ENCODE results near the gene GFI1B. TPM values are rescaled to one million over a fixed set of nuclear protein-coding genes. Genes with fewer than 3 reads are reported as not detected.
"Not testable (repeated sequence)": the region's sequence is repeated elsewhere in the genome, so short reads cannot be mapped to it uniquely, and the experiment has no call there.

The GFI1B gene
- polyA plus RNA-seq, 1 experiment: not detected

- H3K27me3 ChIP-seq (ENCODE audit: control insufficient read depth, insufficient read depth, low read length): peaks cover 16% of the 10 kb centered on the region
- CTCF ChIA-PET: interaction anchor here (1.0 kb wide), 1 partner anchor 19 kb away, joined by 4 read pairs; no protein-coding TSS in a partner anchor
- DNase-seq (ENCODE audit: low read depth): no peak
Observed at GRCh38 chr9:132996526-132996925, 18.0 kb downstream of the GFI1B start.

DNA sequence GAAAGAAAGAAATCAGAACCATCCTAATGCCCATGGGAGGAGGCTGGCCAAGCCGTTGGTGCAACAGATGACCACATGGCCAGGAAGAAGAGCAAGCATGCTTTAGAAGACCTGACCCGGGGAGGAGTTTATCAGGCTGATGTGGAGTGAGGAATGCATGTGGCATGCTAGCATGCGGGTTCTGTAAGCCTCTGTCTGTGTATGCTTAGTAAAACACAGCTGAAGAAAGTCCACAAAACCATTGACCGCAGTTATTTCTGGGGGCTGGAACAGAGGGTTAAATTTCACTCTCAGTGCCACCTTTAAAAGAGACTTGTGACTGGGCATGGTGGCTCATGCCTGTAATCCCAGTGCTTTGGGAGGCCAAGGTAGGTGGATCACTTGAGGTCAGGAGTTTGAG, 19.1 kb downstream of the GFI1B start:
- POLR2A ChIA-PET: no interaction called here
- CTCF ChIA-PET: interaction anchor here (0.6 to 1.1 kb wide), 2 partner anchors 122 to 738 kb away, joined by 3 to 4 read pairs; no protein-coding TSS in a partner anchor

More at GRCh38 chr9:132996526-132996925, 18.0 kb downstream of the GFI1B start:
- POLR2A ChIA-PET: no interaction called here
- TF ChIP-seq CTCF (IDR thresholded peaks at IDR 0.05; ENCODE audit: insufficient read depth, low read depth, low read length): no peak
- H3K4me3 ChIP-seq (ENCODE audit: low read depth, low read length): no peak overlapping the region
- no peaks in the 10 kb centered on the region for H3K36me3 ChIP-seq (ENCODE audit: control insufficient read depth, insufficient read depth, low read length)

DNA sequence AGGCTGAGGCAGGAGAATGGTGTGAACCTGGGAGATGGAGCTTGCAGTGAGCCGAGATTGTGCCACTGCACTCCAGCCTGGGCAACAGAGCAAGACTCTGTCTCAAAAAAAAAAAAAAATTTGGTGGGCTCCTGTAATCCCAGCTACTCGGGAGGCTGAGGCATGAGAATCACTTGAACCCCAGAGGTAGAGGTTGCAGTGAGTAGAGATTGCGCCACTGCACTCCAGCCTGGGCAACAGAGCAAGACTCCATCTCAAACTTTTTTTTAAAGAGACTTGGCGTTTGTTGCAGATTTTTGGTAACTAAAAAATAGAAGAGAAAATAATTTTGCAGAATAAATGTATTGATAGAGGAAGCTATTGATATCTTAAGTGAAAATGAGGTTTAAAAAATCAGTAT, 19.7 kb downstream of the GFI1B start:
- POLR2A ChIA-PET; H3K4me3 ChIP-seq (ENCODE audit: low read depth, low read length); DNase-seq (ENCODE audit: low read depth); H3K36me3 ChIP-seq (ENCODE audit: control insufficient read depth, insufficient read depth, low read length): not testable (repeated sequence)
- CTCF ChIA-PET: interaction anchor here (1.1 kb wide), 1 partner anchor 121 kb away, joined by 3 read pairs; no protein-coding TSS in a partner anchor
- peaks cover 12% of the 10 kb centered on the region for H3K27me3 ChIP-seq (ENCODE audit: control insufficient read depth, insufficient read depth, low read length)

More for the DNA sequence above, 19.1 kb downstream of the GFI1B start:
- H3K27me3 ChIP-seq (ENCODE audit: control insufficient read depth, insufficient read depth, low read length): peaks cover 14% of the 10 kb centered on the region
- H3K36me3 ChIP-seq (ENCODE audit: control insufficient read depth, insufficient read depth, low read length): no peaks in the 10 kb centered on the region
- no peak overlapping the region for H3K4me3 ChIP-seq (ENCODE audit: low read depth, low read length)
- TF ChIP-seq CTCF (IDR thresholded peaks at IDR 0.05; ENCODE audit: insufficient read depth, low read depth, low read length): no peak
- no peak for DNase-seq (ENCODE audit: low read depth)

DNA sequence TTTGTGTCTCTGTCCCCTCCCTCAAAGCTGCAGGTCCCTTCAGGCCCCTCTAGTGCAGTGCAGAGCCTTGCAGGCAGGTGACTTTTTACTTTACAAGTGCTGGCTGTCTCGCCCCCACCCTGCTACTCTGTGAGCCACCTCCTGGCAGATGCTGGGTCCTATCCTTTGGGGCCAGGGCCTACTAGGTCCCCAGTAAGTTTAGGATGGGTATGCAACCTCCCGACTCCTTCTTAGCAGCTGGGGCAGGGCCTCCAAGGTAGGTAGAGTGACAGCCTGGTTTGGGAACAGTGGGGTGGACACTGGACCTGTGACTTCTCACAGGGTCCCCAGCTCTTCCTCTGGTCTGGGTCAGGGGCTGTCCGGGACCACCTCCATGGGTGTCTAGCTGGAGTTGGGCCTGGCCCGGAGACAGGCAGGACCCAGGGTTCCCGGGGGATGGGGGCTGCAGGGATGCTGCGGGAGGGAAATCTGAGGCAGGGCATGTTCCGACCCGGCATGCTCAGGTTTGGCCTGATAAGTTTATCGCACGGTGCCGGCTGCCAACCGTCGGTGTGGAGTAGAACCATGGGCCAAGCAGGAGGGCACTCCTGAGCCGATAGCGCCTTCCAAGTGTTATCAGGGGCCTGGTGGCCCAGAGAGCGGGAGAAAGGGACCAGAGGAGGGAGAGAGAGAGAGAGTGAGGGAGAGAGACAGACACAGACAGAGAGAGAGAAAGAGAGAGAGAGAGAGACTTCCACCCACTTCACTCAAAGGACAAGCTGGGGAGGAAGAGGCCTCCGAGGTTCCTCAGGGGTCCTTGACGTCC, 20.5 kb downstream of the GFI1B start:
- no peak for TF ChIP-seq CTCF (IDR thresholded peaks at IDR 0.05; ENCODE audit: insufficient read depth, low read depth, low read length)
- peaks cover 14% of the 10 kb centered on the region for H3K27me3 ChIP-seq (ENCODE audit: control insufficient read depth, insufficient read depth, low read length)
- POLR2A ChIA-PET: no interaction called here
- DNase-seq (ENCODE audit: low read depth): no peak
- H3K36me3 ChIP-seq (ENCODE audit: control insufficient read depth, insufficient read depth, low read length): no peaks in the 10 kb centered on the region
- CTCF ChIA-PET: interaction anchor here (1.1 kb wide), 1 partner anchor 121 kb away, joined by 3 read pairs; no protein-coding TSS in a partner anchor
- no peak overlapping the region for H3K4me3 ChIP-seq (ENCODE audit: low read depth, low read length)

- TF ChIP-seq CTCF (IDR thresholded peaks at IDR 0.05; ENCODE audit: insufficient read depth, low read depth, low read length): no peak
- no peak for DNase-seq (ENCODE audit: low read depth)
- ChIA-PET POLR2A (no interaction called here), CTCF (interaction anchor here (0.6 to 6.3 kb wide), 3 partner anchors 20 to 177 kb away, joined by 3 to 46 read pairs (median 4); no protein-coding TSS in a partner anchor)
- Histone ChIP-seq H3K36me3 (ENCODE audit: control insufficient read depth, insufficient read depth, low read length) (no peaks in the 10 kb centered on the region), H3K4me3 (ENCODE audit: low read depth, low read length) (no peak overlapping the region), H3K27me3 (ENCODE audit: control insufficient read depth, insufficient read depth, low read length) (peaks cover 15% of the 10 kb centered on the region)
Observed at GRCh38 chr9:133002147-133003070, 23.9 kb downstream of the GFI1B start.
